K562 (cell line): Measurements from ENCODE around the gene UBE2I. TPM values are rescaled to one million over a fixed set of nuclear protein-coding genes. Genes with fewer than 3 reads are reported as not detected.

Source experiments
- ATAC-seq: fragments of 200-7000 bp; cut with Tn5 transposase; 3 replicates; pipeline ENCODE4 v1.9.1; 2020; ENCODE audit warnings: moderate library complexity
- BruUV-seq: library from RNA; stranded (reverse); fragments of 400-500 nt; replicated peaks from 2 replicates; lab custom pipeline; 2021; lab: Mats Ljungman, UMichigan
- CTCF ChIA-PET: fragments of 300-600 bp; formaldehyde crosslinking; extraction: SDS; loops from one replicate; lab custom pipeline; 2021; ENCODE audit warnings: low intra/inter-chr PET ratio; lab: Yijun Ruan, JAX
- POLR2A ChIA-PET: fragments of 300-600, 350-650 bp; sonication (Branson Sonifier 250); formaldehyde crosslinking; extraction: SDS; loops from one replicate; lab custom pipeline; 2021; ENCODE audit warnings: antibody characterized with exemption, inconsistent platforms; lab: Yijun Ruan, JAX
- DNase-seq, 4 experiments: peaks; one replicate each; pipeline versions ENCODE4 v3.0.0 to v3.0.0-alpha.2; 2011 to 2018; ENCODE audit warnings: low spot score in 3 of 4, mixed read lengths in 3 of 4; ENCODE audit errors: extremely low read depth in 1 of 4
- FAIRE-seq: peaks from 2 replicates; lab custom pipeline; 2011; peaks lifted over from hg19 to GRCh38; lab: Jason Lieb, UNC
- H2AFZ ChIP-seq: 2 replicates; pipeline ENCODE4 v1.6.0; 2011; ENCODE audit warnings: low read depth, low read length, control low read depth, inconsistent platforms
- H3K27ac ChIP-seq: fragments of 200-600 bp; 3 replicates; pipeline ENCODE4 v1.8.0; 2011; ENCODE audit warnings: low read depth, mild to moderate bottlenecking, control low read depth, inconsistent platforms, low read length, moderate library complexity, mixed read lengths; ENCODE audit errors: extremely low read depth
- H3K27me3 ChIP-seq, 2 experiments: fragments of 300-600 bp in 1 of 2; 2 replicates in 1 of 2; 3 replicates in 1 of 2; pipeline versions ENCODE4 v1.6.0 to v1.8.0; 2011; ENCODE audit warnings: inconsistent platforms in 2 of 2, low read length in 2 of 2, mild to moderate bottlenecking in 1 of 2, mixed read lengths in 1 of 2, moderate library complexity in 1 of 2; ENCODE audit not compliant: control insufficient read depth in 2 of 2, insufficient read depth in 2 of 2
- H3K36me3 ChIP-seq: fragments of 300-600 bp; 3 replicates; pipeline ENCODE4 v1.8.0; 2011; ENCODE audit warnings: mild to moderate bottlenecking, low read length, inconsistent platforms; ENCODE audit not compliant: control insufficient read depth, insufficient read depth
- H3K4me1 ChIP-seq, 2 experiments: fragments of 200-600 bp in 1 of 2; replicated peaks in 1 of 2; 2 replicates in 1 of 2; 3 replicates in 1 of 2; pipeline versions ENCODE4 v1.5.1 to v1.8.0; 2011; ENCODE audit warnings: inconsistent platforms in 2 of 2, low read length in 2 of 2, mild to moderate bottlenecking in 1 of 2, mixed read lengths in 1 of 2, moderate library complexity in 1 of 2; ENCODE audit not compliant: control insufficient read depth in 2 of 2, insufficient read depth in 2 of 2
- H3K4me2 ChIP-seq: 2 replicates; pipeline ENCODE4 v1.6.1; 2011; ENCODE audit warnings: low read length, control low read depth, inconsistent platforms, mixed read lengths; ENCODE audit not compliant: insufficient read depth
- H3K4me3 ChIP-seq: fragments of 200-600 bp; sonication (generic), shearing (Covaris generic); 2 replicates; pipeline ENCODE4 v1.5.1; 2016; ENCODE audit warnings: control low read depth, inconsistent platforms
- H3K79me2 ChIP-seq: fragments of 200-600 bp; 3 replicates; pipeline ENCODE4 v1.8.0; 2011; ENCODE audit warnings: low read length, inconsistent platforms; ENCODE audit not compliant: control insufficient read depth, insufficient read depth
- H3K9ac ChIP-seq, 2 experiments: 2 replicates each; pipeline versions ENCODE4 v1.6.0 to v1.6.1; 2011; ENCODE audit warnings: low read depth in 2 of 2, low read length in 2 of 2, control low read depth in 1 of 2, inconsistent platforms in 1 of 2, mild to moderate bottlenecking in 1 of 2, mixed read lengths in 1 of 2; ENCODE audit not compliant: insufficient read depth in 1 of 2
- H3K9me1 ChIP-seq: one replicate; pipeline ENCODE4 v1.6.0; 2011; ENCODE audit warnings: inconsistent platforms, mild to moderate bottlenecking, low read length, moderate library complexity; ENCODE audit not compliant: control insufficient read depth, insufficient read depth
- H3K9me3 ChIP-seq: replicated peaks from 2 replicates; pipeline ENCODE4 v1.5.1; 2011; ENCODE audit warnings: low read depth, low read length, inconsistent platforms; ENCODE audit not compliant: control insufficient read depth, insufficient read depth
- H4K20me1 ChIP-seq: replicated peaks from 2 replicates; pipeline ENCODE4 v1.6.1; 2011; ENCODE audit warnings: low read length, inconsistent platforms, mixed read lengths; ENCODE audit not compliant: control insufficient read depth, insufficient read depth
- EZH2 ChIP-seq: IDR thresholded peaks from 2 replicates; pipeline ENCODE4 v1.6.1; 2012; ENCODE audit warnings: low read depth, mild to moderate bottlenecking, inconsistent platforms, low read length, borderline replicate concordance
- WGBS: fragments of 100-300 bp; shearing (Covaris generic); methylation state at CpG from one replicate; pipeline ENCODE4 v1.1.6; 2016; ENCODE audit warnings: low coverage, mixed read lengths; ENCODE audit not compliant: insufficient coverage; ENCODE audit errors: missing lambda C conversion rate; 5-methylcytosine and 5-hydroxymethylcytosine counted together
- in situ Hi-C: fragments of 300-500 bp; cut with MboI; formaldehyde crosslinking; loops from 4 replicates; pipeline ENCODE4 v1.15.0; 2018; ENCODE audit warnings: inconsistent platforms, mixed read lengths
- intact Hi-C: fragments of 100-400 bp; cut with micrococcal nuclease; formaldehyde crosslinking; loops from 2 replicates; pipeline ENCODE4 v1.14.2; 2022
- polyA plus RNA-seq, 8 experiments: library from polyadenylated mRNA; depleted of rRNA in 4 of 8; stranded (reverse) in 5 of 8; unstranded in 3 of 8; fragments of >200 nt; fragmentation: Nextera tagmentation in 2 of 8; fragmentation: Illumina TruSeq in 1 of 8; extraction: Ambion mirVana in 2 of 8; extraction: Trizol in 1 of 8; gene quantifications; 2 replicates each; pipeline versions ENCODE4 v1.2.1 to v1.2.3, GENCODE V29; 2011 to 2014; ENCODE audit warnings: inconsistent platforms in 1 of 8, missing spikeins in 1 of 8
- total RNA-seq, 7 experiments: library from RNA; depleted of rRNA in 6 of 7; stranded (reverse); fragments of >200 nt in 6 of 7; fragmentation: Illumina TruSeq in 2 of 7; extraction: Trizol in 2 of 7; gene quantifications; 2 replicates each; pipeline versions ENCODE4 v1.2.1 to v1.2.3, GENCODE V29; 2011 to 2021; ENCODE audit warnings: low replicate concordance in 1 of 7
- TF ChIP-seq, protein P1 (sequence below): IDR thresholded peaks from 3 replicates; pipeline ENCODE4 v1.6.1; 2011; ENCODE audit warnings: borderline replicate concordance, mild to moderate bottlenecking, moderate library complexity; ENCODE audit not compliant: insufficient read length; ENCODE audit errors: extremely low read depth

UBE2I gene
- total and polyA plus RNA-seq, 9 of the 15 experiments (the other 6 are each of a cell fraction or from before 2014, with no cell fraction given): 36.6 to 254 (median 104) TPM

DNA sequence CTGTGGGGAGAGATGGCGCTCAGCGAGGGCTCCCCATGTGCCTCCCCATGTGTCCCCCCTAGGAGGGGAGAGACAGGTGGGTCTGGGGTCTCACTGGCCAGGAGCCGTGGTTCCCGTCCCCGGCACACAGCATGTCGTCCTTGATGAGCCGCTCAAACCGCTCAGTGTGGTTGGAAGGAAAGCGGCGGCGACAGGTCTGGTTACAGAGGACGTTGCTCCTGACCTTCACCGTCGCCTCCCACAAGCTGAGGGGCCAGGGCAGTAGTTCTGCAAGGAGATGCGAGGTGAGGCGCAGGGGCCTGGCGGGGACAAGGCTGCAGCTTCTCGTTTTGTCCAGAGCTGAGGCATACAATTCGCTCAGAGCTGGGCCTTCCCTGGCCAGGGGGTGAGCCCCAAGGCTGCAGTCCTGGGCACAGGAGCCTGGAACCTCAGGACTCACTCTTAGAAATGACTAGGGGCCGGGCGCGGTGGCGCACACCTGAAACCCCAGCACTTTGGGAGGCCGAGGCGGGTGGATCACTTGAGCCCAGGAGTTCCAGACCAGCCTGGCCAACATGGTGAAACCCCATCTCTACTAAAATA is 22.8 kb upstream of the UBE2I start:
- H4K20me1 ChIP-seq: peaks cover 5% of the 10 kb centered on the region; the same call in 1 of the 2 replicates
- no peaks in the 10 kb centered on the region for H3K36me3 ChIP-seq
- in situ Hi-C loops (no loop called here), intact Hi-C loops (no loop called here)
- peaks cover 28 to 63% of the 10 kb centered on the region in 2 experiments for H3K27me3 ChIP-seq
- 20% methylated on average over 22 of the region's 25 CpGs for WGBS
- no peaks in the 10 kb centered on the region for H3K9me3 ChIP-seq
- no peak for DNase-seq
- H3K9ac ChIP-seq: no peak overlapping the region
- no peak overlapping the region for H3K27ac ChIP-seq
- no peak overlapping the region for H3K4me2 ChIP-seq
- H3K4me1 ChIP-seq: peaks cover 8 to 65% of the 10 kb centered on the region in 2 experiments
- no peaks in the 10 kb centered on the region for H3K79me2 ChIP-seq
- POLR2A ChIA-PET: interaction anchor here (0.7 to 1.4 kb wide), 4 partner anchors 9 to 79 kb away, joined by 3 to 6 read pairs (median 4); no protein-coding TSS in a partner anchor
- no peak for FAIRE-seq
- no TSS peak for BruUV-seq
- no peak for ATAC-seq
- CTCF ChIA-PET: no interaction called here
- H3K9me1 ChIP-seq: no peaks in the 10 kb centered on the region
- no peak overlapping the region for H3K4me3 ChIP-seq
- no peak overlapping the region for H2AFZ ChIP-seq
- TF ChIP-seq EZH2: 0 out of 2 replicates have a peak, but pooled peaks have one; percentile 60
- TF ChIP-seq, protein P1, sequence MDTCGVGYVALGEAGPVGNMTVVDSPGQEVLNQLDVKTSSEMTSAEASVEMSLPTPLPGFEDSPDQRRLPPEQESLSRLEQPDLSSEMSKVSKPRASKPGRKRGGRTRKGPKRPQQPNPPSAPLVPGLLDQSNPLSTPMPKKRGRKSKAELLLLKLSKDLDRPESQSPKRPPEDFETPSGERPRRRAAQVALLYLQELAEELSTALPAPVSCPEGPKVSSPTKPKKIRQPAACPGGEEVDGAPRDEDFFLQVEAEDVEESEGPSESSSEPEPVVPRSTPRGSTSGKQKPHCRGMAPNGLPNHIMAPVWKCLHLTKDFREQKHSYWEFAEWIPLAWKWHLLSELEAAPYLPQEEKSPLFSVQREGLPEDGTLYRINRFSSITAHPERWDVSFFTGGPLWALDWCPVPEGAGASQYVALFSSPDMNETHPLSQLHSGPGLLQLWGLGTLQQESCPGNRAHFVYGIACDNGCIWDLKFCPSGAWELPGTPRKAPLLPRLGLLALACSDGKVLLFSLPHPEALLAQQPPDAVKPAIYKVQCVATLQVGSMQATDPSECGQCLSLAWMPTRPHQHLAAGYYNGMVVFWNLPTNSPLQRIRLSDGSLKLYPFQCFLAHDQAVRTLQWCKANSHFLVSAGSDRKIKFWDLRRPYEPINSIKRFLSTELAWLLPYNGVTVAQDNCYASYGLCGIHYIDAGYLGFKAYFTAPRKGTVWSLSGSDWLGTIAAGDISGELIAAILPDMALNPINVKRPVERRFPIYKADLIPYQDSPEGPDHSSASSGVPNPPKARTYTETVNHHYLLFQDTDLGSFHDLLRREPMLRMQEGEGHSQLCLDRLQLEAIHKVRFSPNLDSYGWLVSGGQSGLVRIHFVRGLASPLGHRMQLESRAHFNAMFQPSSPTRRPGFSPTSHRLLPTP: no peak
